ENCODE measurements around the gene MYL6.
A peak's percentile ranks its signal among the peaks of the same experiment; 100 is the strongest.

Gene MYL6

DNA sequence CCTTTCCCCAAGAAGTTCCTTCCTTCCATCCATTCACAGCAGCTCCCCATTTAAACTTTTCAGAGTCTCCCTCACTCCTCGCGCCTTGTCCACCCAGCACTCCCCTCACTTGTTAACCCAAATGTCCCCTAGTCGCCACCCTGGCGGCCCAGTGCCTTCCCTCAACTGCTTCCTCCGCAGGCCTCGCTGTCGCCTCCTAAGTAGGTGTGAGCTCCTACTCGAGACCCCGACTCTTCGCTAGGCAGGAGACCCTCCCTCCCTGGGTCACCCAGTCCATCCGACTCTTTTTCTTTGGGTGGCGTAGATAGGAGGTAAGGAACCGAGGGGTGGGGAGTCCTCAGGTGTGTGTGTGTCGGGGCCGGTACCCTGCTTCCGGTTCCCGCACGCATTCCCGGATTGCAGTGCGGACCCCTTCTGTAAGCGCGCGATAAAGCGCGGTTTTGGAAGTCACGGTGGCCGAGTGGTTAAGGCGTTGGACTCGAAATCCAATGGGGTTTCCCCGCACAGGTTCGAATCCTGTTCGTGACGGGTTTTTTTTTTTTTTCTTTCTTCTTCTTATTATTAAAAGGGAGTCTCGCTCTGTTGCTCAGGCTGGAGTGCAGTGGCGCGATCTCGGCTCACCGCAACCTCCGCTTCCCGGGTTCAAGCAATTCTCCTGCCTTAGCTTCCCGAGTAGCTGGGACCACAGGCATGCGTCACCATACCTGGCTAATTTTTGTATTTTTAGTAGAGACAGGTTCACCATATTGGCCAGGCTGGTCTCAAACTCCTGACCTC is 31.9 kb downstream of the MYL6 start:
- peak; percentile 67 for DNase-seq (ENCODE audit: low read depth)

DNA sequence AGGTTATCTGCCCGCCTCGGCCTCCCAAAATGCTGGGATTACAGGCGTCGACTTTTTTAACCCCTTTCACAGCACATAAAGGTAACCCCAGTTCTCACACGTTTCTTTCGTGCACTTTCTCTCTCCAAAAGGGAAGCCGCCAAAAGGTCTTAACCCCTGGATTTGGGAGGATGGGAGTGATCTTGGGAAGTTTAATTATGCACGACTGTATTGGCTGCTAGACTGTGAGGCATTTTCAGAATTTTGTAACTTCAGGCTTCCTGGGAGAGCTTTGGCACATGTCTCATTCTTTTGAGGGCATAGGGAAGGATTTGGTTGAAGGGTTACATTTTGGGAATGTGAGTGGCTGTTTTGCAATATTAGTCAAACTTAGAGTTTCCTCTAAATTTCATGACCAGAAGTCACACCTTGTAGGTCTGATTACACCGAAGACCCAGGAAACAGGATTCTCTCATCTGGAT is 32.6 kb downstream of the MYL6 start:
- DNase-seq (ENCODE audit: low read depth), result no peak

DNA sequence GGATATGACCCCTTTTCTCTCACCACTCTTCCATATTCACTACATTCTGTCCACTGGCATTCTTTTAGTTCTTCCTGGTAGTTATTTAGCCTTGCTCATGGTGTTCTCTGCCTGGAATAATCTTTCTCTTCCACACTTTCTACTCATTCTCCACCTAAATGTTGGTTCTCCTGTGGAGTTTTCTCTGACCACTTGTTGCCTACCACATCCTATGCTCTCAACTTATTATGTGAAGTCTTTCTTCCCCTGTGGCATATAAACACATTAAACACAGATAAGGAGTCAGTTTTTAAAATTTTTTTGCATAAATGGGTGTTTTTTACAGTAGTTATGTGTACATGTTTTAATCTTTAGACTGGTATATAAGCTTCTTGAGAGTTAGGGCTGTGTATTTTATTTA is 34.4 kb downstream of the MYL6 start:
- no peak for DNase-seq (ENCODE audit: low read depth)

DNA sequence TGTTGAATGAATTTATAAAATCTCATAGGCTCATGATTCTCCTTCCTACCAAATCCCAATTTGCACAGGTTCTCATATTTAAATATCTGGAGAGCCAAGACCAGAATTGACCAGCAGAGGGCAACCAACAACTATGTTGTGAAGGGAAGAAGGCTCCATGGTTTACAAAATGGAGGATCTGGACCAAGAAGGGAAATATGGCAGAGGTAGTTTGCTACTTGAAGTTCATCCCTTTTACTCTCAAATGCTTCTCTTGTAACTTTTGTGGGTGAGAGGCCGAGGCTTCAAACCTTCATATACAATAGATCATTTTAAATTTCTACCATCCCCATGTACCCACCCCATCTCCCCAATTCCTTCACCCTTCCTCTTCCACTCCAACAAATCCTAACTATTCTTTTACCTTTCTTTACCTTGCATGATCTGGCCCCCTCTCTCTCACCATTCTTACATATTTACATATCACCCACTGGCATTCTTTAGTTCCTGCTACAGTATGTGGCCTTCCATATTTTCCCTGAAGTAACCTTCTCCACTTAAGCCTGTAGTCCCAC is 34.9 kb downstream of the MYL6 start:
- DNase-seq (ENCODE audit: low read depth), result peak; percentile 60

DNA sequence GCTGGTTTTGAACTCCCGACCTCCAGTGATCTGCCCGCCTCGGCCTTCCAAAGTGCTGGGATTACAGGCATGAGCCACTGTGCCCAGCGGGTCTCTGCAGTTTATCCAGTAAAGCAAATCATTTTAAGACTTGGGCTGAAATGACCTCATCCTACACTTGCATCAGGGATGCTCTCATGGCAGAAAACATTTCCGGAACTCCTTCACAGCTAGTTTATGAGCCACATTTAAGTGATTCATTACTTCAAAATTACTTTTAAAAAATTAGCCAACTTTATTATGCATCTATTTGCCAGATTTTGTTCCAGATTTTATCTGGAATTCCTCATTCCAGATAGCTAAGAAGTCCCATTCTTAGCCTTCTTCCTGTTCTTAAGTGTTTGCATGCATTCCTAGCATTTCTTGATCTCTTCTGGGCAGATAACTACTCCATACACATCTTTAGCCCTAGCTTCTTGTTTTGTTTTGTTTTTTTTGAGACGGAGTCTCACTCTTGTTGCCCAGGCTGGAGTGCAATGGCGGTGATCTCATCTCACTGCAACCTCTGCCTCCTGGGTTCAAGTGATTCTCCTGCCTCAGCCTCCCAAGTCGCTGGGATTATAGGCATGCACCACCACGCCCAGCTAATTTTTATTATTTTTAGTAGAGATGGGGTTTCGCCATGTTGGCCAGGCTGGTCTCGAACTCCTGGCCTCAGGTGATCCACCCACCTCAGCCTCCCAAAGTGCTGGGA is 38.8 kb downstream of the MYL6 start:
- peak; percentile 94 for DNase-seq (ENCODE audit: low read depth)

DNA sequence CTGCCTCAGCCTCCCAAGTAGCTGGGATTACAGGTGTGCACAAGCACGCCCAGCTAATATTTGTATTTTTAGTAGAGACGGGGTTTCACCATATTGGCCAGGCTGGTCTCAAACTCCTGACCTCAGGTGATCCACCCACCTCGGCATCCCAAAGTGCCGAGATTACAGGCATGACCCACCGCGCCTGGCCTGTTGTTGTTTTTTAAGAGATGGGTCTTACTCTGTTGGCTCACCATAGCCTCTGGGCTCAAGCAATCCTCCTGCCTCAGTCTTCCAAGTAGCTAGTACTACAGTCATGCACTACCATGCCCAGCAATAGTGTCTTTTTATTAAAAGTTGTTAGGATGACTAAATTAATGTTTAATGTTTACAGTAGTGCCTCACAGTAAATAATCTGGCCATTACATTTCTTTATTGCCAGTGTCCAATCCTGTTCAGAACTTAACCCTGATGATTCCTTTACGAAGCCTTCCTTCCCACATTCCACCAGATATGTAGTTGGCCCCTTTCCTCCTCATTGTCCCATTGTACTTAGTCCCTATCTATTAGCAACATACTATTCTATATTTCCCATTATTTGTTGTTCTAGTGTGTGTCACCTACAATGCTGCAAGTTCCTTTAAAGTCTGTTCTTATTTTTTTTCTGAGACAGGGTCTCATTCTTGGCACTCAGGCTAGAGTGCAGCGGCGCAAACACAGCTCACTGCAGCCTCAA is 39.9 kb downstream of the MYL6 start:
- no peak for DNase-seq (ENCODE audit: low read depth)

DNA sequence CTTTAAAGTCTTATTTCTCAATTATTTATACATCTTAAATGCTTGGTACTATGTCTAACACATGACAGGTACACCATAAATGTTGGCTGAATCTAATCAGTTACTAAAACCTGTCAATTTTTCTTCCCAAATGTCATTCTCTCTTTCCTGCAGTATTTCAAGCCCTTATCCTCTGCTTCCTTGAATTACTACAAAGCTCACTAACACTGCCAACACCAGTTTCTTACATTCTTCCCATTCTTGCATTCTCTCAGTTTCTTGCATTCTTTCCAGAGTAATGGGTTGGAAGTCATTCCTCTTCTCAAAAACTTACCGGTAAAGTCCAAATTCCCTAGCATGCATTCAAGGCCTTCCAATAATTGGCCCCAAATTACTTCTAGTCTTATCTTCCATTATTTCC is 40.7 kb downstream of the MYL6 start:
- DNase-seq (ENCODE audit: low read depth), result no peak

DNA sequence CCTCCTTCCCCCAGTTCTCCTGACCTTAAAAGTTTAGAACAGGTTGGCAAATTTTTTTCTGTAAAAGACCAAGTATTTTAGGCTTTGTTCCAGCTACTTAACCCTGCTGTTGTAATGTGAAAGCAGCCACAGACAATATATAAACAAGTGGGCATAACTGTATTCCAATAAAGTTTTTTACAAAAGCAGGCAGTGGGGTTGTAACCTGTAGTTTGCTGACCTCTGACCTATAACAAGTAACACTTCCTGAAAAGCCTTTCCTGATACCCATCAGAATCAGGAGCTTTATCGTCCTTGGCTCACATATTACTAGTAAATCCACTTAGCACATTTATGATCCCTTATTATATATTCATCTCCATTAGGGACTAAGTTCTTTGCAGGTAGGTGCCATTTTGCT is 44.2 kb downstream of the MYL6 start:
- DNase-seq (ENCODE audit: low read depth), result no peak

DNA sequence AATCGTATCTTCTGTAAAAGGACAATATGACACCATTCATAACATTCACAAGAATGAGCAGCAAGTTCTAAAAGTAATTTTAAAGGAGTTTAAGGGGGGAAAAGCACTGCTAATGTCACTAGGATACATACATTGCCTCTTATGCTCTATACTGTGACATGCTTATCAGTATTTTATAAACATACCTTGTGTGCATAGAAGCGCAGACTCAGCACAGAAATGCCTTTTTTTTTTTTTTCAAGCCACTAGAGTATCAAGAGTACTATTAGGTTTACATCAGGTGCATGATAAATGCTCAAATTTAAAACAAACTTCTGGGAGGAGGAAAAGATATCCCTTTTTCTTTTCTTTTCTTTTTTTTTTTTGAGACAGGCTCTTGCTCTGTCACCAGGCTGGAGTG is 44.7 kb downstream of the MYL6 start:
- DNase-seq (ENCODE audit: low read depth), result no peak

DNA sequence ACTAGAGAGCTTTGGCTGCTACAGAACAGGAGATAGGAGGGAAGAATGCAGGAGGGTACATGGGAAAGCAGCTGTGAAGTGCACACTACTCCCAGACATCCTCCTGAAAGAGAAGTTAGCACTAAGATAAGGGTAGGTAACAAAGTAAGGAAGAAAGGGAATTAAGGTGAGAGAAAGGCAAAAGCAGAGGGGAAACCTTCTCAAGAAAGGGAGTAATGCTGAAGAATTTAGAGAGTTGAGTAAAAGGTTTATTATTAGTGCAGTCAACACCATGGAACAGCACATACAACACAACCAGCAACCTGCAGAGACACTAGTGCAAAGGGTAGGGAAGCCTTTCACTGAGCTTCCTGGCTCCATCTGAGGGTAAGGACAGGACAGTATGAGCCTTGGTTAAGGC is 46.1 kb downstream of the MYL6 start:
- no peak for DNase-seq (ENCODE audit: low read depth)

DNA sequence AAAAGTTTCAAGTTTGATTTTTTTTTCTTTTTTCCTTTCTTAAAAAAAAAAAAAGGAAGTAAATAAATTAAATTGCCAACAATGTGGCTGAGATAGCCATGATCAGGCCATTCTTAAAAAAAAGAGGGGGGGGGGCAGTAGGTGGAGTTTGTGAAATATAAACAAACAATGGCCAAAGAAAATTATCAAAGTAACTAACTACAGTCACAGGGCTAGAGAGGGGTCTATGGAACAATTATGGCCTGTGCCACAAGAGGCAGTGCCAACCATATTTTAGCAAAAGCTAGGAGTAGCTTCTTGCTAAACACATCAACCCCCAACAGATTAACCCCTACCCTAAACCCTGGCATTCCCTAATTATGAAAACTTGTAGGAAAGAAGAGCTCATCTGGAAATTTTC is 47.3 kb downstream of the MYL6 start:
- DNase-seq (ENCODE audit: low read depth), result no peak

DNA sequence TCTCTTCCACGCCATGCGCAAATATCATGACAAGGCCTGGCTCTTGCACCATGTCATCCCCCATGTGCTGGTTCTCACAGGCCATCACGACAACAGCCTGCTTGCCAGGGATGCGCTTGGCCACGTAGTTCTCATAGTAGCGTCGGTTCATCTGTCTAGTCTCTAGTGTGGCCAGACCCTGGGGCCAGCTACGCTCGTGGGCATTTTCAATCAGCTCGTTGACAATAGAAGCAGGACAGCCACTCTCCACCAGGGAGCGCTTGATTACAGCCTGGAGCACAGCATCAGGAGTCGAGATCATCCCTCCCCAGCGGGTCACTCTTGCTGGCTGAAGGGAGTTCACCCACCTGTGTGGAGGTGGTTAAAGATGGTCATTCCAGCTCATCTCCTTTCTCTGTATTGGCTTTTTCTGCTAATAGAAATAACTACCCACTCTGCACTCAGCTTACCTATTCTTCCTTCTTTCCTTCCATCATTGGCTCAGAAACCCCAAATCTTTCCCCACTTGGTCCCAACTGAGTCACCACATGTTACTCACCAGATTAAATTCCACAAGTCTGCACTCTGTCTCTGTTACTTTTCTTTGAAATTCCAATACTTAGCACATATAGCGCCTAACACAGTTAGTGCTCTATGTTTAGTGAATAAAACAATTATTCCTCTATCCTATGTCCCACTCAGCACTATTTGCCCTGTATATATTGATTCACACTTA is 48.5 kb downstream of the MYL6 start:
- no peak for DNase-seq (ENCODE audit: low read depth)

DNA sequence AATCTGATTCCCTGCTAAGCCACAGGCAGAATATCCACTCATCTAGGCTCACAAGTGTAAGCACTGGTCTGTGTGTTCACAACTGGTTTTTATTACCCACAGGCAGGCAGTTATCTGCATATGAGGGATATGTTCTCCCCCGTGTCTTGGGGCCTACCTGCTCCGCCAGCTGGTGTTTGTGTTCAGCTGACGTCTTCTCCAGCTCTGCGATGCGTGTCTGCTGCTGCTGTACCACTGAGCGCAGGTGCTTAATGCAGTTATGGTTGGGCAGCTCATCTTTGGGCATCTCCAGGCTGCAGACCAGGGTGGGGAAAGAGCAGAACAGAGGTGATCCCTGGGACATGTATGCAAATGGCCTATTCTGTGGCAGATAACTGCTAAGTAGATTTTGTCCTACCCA is 49.8 kb downstream of the MYL6 start:
- DNase-seq (ENCODE audit: low read depth), result no peak
